Measurements from ENCODE around the gene GJA3.
"Not testable (repeated sequence)": the region's sequence is repeated elsewhere in the genome, so short reads cannot be mapped to it uniquely, and the experiment has no call there.

The GJA3 gene

DNA sequence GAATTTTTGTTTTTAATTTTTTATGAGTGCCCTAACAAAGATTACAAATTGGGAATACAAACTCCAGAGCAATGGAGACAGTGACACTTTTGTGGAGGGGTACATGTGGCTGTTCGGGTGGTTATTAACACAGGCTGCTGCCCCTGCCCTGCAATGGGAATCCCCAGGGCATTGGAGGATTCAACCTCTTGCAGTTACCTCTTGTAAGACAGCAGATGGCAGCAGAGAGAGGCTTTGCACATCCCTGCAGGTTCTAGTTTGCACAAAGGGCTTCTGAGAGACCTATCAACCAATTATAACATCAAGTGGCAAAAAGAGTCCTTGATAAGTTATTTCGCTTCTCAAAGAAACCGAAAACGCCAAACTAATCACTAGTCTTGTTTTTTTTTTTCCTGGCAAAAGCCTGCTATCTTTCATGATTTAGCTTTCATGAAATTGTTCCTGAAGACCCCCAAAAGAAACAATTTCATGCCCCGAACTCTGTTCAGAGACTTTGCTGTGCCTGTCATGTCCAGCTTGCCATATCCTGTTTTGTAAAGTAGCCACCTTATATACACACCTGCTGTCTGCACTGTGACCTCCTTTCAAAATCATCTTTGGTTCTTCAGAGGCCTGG lies 21.5 kb upstream of the GJA3 start:
- peak; percentile 35 for DNase-seq

DNA sequence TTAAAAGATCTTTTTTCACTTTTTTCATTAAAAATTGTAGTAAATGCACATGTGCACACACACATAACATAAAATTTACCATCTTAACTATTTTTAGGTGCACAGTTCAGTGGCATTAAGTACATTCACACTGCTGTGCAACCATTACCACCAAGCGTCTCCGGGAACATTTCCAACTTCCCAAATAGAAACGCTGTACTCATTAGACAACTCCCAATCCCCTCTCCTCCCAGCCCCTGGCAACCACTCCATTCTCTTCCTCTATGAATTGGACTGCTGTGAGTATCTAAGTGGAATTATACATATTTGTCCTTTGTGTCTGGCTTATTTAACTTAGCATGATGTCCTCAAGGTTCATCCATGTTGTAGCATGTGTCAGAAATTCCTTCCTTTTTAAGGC lies 20.3 kb upstream of the GJA3 start:
- no peak for DNase-seq

DNA sequence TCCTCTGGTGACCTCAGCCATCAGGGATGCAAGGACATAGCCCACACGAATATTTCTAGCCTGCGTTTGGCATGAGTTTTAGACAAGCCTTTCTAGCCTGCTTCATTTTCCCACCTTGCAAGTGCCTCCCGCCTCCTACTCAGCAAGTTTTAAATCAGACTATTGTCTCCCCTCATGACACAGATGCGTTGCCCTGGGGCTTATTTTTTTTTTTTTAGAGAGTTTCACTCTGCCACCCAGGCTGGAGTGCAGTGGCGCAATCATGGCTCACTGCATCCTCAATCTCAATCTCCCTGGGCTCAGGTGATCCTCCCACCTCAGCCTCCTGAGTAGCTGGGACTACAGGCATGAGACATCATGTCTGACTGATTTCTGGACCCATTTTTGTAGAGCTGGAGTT lies 17.3 kb upstream of the GJA3 start:
- no peak for DNase-seq

DNA sequence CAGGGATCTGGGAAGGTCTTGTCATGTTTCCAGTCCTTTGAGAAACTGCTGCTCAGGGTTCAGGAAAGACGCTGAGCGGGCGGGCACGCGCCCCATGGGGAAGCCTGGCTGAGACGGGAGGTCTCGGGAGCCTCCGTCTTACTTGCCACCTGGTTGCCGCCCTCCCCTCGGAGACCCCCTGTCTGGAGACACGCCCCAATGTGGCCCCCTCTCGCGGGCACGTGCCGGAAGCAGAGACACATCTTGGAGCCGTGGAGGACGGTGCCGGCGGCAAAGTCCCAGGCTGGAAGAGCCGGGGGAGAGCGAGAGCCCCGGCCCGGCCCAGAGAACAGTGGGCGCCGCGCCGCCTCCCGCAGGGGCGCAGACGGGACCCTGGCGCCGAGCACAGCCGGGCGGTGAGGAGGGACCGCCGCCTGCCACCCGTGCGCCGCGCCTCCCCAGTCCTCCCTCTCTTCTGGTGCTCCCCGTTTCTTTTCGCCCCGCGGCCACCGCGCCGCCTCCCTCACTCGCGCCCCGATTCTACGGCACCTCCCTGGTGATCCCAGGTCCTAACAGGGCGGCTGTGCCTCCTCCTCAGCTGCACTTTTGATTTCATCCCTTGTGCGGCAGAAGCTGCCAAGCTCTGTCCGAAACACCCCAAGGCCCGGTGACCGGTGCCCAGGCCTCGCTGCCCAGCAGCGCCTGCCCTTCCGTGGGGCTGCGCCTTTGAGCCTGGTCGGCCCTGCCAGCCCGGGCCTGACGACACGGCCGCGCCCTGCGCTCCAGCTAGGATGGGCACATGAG lies 16.4 kb upstream of the GJA3 start:
- no peak for DNase-seq

DNA sequence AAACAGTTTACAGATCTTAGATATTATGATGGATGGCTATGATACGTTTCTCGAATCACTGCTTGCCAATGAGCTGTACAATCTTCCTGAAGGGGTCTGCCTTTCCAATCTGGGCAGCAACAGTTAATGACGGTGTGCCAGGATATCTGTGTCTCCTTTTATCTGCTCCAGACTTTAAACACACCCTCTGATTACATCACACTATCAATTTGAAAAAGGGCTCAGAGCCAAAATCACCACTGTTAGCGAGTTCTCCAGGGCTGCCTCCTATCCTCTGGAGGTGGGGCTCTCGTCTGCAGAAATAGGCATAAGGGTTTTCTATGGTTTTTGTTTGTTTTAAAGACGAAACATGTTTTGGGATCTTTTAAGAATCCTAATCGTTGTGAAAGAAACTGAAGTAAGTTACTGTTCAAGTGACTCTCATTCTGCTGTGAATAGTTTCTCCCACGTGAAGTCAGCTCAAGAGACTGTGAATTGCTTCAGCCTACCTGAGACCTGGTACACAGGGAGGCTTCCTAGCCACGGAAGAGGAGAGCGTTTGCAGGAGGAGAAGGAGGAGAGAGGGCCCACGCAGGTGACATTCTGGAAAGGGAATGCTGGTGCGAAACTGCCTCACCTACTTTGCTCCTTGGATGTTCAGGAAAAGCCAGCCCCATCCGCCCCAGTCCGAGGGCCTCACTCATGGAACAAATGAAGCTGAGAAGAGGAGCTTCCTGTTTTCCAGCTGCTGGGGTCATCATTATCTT lies 15.2 kb upstream of the GJA3 start:
- DNase-seq = no peak

DNA sequence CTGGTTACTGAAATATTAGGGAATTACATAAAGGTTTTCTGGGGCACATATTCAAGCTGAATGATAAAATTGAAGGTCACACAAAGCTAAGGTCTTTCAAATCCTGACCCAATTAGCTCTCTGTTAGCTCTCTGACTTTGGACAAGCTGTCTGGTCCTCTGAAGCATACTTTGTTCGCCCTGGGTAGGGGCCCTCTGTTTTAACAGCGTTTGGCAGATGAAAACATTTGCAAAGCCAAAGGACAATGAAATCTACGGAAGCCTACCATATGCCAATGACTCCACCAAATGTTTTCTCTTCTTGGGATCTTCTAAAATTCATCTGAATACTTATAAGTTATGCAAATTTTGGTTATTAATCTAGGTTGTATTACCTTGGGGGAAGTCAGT lies 14.5 kb upstream of the GJA3 start:
- no peak for DNase-seq

DNA sequence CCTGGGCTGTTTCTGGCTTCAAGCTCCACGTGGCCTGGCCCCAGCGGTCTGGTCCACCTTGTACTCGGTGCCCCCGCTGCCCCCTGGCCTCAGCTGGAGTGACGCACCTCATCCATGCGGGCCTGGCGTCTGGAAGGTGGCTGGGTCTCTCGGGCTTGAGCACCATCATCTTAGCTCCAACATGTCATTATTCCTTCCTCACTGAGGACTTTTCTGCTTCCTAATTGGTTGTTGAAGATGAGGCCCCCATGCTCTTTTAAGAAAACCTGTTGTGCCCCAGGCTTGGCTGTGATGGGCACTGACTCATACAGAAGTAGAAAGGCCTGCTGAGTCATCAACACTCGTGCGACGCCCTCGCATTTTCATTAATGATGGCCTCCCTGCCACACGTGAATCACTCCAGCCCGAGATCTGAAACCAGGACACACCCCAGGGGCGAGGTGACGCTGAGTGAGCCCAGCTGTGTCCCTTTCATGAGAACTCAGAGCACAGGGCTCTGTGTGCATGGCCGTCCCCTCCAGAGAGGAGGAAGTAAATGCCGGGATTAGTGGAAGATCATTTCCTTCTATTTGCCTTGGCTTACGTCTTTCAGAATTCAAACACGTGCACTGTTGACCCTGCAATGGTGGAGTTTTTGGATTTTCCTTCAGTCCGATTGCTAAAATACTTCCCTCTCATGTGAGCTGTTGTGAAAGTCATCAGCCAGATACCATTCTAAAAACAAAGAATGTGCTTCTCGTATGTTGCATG lies 14.0 kb upstream of the GJA3 start:
- DNase-seq = no peak

DNA sequence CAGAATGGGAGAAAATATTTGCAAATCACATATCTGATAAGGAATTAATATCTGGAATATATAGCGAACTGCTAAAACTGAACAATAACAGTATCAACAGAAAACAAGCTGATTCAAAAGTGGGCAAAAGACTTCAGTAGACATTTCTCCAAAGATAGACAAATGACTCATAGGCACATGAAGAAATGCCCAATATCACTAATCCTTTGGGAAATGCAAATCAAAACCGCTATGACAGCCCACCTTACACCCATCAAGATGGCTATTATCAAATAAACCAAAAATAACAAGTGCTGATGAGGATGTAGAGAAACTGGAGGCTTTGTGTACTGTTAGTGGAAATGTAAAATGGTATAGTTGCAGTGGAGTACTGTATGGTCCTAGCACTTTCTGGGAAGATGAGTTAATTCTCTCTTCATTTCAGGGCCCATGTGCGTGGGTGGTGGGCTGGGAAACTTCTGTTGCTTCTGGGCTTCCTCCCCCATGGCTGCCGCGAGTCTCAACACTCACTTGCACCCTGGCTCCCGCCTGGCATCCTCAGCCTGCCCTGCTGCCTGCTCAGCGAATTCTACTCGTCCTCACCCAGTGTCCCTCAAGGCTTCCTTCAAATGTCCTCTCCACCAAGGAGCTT lies 12.4 kb upstream of the GJA3 start:
- no peak for DNase-seq

DNA sequence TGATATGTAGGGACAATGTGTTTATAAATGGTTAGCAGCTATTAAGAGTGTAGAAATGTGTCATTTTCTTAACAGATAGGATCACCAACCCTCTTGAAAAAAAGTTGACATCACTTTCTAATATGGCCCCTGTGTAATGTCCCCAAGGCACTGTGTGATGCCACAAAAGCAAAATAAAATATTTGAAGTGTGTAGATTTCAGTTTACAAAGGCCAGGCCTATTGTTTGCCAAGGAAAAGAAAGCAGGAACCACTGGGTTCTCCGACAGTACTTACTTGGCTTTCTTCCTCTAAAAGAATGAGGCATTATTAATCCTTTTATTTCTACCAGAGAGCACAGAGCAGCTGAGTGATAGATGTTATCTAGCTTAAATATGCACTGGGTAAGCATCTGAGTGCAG lies 10.5 kb upstream of the GJA3 start:
- DNase-seq = no peak

DNA sequence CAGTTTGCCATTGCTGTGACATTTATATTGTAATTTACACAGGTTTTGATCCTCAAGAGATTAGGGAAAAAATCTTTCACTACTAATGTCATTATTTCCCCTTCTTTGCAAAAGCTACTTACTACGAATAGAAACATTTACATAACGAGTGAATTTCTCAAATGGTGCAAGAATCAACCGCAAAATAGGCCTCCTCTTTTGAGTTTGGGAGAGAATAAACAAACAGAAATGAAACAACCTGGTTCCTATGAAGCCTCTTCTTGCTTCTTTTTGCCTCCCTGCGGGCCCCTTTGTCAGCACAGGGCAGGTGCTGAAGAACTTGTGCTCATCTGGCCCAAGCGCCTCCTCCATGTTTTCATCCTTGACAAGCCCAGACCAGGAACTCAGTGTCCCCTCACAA lies 10.1 kb upstream of the GJA3 start:
- DNase-seq = no peak

DNA sequence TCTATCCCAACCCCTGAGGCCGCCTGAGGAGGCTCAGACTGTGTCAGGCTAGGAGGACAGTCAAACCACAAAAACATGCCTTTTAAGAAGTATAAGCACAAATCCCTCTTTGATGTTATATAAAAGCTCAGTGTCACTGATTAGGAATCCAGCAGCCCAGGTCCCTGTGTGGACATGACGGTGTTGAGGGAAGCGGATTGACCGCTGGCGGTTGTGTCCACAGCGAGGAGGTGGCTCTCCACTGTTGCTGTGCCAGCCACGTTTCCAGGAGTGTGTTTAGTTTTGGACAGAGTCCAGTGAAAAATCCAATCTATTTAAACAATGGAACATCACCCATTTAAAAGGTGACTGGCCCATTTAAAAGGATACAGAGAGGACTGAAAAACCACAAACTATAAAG lies 7.5 kb upstream of the GJA3 start:
- no peak for DNase-seq

DNA sequence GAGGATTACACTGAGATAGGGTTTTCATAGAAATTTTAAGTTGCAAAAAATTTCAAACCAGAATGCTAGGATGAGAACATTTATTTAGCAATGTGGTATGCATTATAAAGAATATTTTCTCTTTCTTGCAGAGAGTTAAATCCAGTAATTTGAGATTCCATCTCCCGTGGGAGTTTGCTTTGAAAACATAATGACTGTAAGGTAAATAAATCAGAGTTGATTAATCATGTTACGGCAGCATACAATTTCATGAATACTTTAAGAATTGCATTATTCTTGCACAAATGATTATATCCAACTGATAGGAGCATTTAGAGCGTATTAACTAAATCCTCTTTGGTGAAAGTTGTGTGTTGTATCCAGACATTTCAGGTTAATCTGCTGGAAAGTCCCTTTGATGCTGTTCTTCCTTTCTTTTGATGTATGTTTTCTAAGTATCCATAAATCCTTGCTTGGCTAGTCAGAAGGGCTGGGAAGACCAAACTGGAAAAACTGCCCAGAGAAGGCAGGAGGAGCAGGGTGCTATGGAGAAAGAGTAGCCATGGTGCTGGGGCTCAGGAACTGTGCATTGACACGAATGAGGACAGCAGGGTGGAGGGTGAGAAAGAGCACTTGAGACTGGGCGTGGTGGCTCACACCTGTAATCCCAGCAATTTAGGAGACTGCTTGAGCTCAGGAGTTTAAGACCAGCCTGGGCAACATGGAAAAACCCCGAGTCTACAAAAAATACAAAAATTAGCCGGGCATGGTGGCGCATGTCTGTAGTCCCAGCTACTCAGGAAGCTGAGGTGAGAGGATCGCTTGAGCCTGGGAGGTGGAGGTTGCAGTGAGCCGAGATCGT lies 4.8 kb upstream of the GJA3 start:
- DNase-seq = no peak

DNA sequence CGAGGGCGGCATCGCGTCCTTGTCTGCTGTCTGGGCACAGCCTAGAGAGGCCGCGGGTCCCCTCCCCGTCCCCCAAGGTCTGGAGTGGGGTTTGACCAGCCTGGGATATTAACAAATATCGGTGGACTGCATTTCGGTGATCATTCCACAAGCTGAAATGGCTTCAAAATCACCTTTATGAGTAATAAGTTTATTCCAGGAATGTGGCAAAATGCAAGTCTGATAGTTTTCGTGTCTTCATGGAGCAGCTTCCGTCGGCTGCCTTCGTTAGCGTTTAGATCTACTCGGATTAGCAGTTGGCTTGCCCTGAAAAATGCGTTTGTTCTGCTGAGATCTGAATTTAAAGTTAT lies 1.1 kb upstream of the GJA3 start:
- no peak for DNase-seq

DNA sequence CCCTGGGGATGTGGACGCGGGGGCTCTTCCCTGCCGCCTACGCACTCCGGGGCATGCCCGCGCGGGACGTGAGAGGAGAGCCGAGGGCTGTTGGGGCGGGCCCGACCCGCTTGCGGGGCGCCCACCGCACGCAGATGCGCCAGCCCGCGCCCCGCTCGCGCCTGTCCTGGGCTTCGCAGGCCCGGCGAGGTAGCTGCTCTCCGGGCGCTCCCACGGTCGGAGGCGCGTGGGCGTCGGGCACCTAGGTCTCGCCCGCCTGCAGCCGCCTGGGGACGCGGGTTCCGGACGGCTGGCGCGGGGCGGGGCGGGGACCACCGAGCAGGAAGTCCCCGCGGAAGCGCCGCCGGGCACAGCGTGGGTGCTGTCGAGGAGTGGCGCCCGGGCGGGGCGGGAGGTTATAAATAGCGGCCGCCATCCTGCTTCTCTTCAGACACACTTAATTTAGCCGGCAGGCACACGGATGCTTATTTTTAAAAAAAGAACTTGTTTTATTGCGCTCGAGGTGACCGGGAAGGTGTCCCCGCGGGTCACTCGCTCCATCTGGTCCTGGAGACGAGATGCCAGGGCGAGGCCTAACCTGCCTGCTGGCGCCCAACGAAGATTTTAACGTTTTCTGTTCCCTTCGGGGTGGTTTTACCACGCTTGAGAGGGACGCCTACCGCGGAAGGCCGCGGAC lies 561 bp upstream of the GJA3 start:
- peak; percentile 19 for DNase-seq

DNA sequence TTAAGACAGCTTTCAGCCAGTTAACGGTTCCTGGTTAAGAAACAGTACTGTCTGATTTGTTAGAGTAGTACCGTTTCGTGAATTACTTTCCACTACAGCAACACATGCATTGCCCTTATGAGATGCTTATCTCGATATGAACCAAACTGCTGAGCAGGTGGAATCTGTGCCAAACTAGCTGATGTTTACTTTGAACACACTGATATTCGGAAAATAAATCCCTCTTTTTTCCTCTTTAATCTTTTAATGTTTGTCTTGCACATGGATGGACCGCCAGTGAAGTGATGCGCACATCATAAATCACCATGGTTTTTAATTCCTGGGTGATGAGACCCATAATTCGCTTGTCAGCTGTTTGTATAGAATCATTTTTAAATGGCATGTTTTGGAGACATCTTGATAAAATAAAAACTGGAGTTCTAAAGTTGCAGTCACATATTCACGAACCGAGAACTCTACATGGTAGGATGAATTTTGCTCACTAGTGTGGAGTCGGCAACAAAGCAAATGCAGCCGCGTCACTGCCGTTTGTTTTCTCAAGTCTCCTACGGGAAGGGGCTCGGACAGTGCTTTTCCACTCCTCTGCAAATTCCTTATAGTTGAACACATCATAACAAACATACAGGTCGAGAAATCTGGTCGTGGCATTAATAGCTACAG lies 1.1 kb downstream of the GJA3 start:
- DNase-seq = no peak

DNA sequence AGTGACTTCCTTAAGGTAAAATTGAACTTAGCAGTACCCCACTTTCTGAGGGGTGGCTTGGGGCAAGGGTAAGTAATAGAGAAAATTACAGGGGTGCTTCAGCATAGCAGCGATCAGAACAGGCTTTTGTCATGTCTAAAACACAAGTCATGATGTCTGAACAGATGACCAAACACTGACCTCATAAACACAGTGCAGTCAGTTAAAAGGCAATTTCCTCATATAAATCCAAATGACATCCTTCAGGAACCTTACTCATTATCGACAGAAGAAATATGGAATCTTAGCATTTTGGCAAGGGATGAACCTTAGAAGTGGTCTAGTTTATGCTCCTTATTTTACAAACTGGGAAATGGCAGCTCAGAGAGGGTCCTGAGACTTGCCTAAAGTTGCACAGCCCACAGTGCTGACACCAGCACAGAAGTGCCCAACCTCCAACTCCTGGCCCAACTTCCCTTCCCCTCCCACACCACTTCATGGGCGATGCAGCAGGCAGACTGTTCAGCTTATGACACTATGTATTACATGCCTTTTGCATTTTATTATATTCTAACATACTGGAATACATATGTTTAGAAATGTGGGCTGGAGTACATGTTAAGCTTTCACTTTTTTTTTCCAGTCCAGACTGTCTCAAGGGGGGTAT lies 3.6 kb downstream of the GJA3 start:
- DNase-seq = no peak

DNA sequence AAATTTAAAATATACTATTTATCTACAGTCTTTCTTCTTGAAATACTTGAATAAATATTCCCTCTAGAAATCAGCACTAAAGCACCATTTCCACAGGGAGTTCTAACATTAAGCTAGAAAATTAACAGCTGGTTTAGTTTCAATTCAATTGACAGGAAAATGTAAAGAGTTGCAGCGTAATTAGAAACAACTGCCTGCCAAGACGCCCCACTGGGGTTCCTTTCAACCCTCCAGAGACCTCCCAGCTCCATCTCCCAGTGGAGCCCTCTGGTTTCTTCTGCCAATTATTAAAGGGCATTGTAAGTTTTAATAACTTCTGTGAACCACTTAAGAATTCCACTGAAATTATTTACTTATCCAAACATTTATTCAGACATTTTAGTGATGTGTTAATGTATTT lies 4.2 kb downstream of the GJA3 start:
- DNase-seq = no peak

DNA sequence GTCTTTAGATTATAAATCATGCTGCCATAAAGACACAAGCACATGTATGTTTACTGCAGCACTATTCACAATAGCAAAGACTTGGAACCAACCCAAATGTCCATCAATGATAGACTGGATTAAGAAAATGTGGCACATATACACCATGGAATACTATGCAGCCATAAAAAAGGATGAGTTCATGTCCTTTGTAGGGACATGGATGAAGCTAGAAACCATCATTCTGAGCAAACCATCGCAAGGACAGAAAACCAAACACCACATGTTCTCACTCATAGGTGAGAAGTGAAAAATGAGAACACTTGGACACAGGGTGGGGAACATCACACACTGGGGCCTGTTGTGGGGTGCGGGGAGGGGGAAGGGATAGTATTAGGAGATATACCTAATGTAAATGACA lies 7.6 kb downstream of the GJA3 start:
- not testable (repeated sequence) for DNase-seq

DNA sequence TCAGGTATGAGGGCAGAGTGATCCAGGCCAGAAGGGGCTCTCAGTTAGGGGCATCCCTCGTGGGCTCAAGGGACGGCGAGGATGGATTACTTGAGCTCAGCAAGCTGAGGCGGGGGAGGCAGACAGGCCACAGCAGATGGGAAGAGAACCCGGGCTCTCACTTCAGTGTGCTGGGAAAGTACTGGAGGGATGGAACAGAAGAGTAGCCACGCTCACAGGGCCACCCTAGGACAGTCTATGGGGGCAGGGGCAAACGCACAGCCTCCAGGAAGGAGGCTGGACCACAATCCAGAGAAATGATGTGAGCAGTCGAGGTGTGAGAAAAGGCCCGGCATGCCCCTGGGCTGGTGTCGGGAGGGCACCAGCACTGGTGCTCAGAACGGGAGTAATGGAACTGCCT lies 9.2 kb downstream of the GJA3 start:
- DNase-seq = no peak

DNA sequence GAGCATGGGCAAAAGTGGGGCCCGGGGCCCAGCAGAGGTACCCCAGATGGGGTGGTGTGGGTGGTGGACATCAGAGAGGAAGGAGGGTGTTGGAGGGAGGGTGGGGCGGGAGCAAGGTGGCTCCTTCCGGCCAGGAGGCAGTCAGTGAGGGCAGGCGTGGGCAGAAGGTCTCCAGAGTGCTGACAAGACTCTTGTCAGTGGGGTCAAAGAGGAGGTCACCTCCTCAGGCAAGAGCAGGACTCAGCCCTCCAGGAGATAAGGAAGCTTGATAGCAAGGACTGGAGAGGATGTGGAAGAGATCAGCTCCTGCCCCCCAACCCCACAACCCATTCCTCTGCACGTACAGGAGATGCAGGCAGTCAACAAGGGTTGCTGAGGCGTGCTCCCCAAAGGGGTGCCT lies 9.8 kb downstream of the GJA3 start:
- no peak for DNase-seq

Data from effector CD4-positive, alpha-beta T cell (primary cell).